A673 (cell line): Measurements from ENCODE around the gene BCL3.

Experiments used
- EZH2 ChIP-seq: fragments of 200-600 bp; sonication (generic); IDR thresholded peaks from 2 replicates; pipeline ENCODE4 v1.6.1; 2017; ENCODE audit warnings: borderline replicate concordance, low read depth, mild to moderate bottlenecking, mixed read lengths, antibody characterized with exemption, low read length; ENCODE audit not compliant: poor library complexity, severe bottlenecking
- TF ChIP-seq, protein P1 (sequence below): fragments of 300-800, 200-600 bp; sonication (generic); conservative IDR thresholded peaks from 2 replicates; pipeline ENCODE4 v1.5.1; 2017; ENCODE audit warnings: low read depth, mild to moderate bottlenecking, antibody characterized with exemption, low read length, moderate library complexity, mixed read lengths

DNA sequence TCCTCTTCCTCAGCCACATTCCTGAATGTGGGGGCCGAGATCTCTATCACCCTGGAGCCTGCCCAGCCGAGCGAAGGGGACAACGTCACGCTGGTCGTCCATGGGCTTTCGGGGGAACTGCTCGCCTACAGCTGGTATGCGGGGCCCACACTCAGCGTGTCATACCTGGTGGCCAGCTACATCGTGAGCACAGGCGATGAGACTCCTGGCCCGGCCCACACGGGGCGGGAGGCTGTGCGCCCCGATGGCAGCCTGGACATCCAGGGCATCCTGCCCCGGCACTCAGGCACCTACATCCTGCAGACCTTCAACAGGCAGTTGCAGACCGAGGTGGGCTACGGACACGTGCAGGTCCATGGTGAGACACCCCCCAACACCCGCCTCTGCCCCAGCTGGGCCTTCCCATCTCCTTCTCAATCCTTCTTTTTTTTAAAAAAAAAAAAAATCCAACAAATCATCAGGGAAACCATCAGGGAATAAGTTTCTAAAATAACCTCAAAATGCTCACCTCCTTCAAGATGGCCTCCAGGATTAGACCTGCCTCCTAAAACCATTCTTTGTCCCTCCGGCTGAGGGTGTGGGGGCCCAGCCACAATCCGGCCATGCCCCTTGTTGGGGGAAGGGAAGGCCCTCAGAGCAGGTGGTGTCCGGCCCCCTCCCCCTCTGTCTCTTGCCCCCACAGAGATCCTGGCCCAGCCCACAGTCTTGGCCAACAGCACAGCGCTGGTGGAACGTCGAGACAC lies 45.0 kb upstream of the BCL3 start:
- TF ChIP-seq, protein P1, sequence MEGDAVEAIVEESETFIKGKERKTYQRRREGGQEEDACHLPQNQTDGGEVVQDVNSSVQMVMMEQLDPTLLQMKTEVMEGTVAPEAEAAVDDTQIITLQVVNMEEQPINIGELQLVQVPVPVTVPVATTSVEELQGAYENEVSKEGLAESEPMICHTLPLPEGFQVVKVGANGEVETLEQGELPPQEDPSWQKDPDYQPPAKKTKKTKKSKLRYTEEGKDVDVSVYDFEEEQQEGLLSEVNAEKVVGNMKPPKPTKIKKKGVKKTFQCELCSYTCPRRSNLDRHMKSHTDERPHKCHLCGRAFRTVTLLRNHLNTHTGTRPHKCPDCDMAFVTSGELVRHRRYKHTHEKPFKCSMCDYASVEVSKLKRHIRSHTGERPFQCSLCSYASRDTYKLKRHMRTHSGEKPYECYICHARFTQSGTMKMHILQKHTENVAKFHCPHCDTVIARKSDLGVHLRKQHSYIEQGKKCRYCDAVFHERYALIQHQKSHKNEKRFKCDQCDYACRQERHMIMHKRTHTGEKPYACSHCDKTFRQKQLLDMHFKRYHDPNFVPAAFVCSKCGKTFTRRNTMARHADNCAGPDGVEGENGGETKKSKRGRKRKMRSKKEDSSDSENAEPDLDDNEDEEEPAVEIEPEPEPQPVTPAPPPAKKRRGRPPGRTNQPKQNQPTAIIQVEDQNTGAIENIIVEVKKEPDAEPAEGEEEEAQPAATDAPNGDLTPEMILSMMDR: no peak
- no peak for TF ChIP-seq EZH2
